GM19240 (cell line): ENCODE results near the gene PODXL2.
"Not testable (repeated sequence)": the region's sequence is repeated elsewhere in the genome, so short reads cannot be mapped to it uniquely, and the experiment has no call there.

Source experiments
- DNase-seq: peaks from one replicate; pipeline ENCODE4 v3.0.0; 2011; ENCODE audit warnings: low spot score; ENCODE audit not compliant: insufficient read length

PODXL2 gene

DNA sequence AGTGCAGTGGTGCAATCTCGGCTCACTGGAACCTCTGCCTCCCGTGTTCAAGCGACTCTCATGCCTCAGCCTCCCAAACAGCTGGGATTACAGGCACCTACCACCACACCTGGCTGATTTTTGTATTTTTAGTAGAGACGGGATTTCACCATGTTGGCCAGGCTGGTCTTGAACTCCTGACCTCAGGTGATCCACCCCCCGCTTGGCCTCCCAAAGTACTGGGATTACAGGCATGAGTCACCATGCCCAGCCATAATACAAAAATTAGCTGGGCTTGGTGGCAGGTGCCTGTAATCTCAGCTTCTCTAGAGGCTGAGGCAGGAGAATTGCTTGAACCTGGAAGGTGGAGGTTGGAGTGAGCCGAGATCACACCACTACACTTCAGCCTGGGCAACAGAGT lies 26.0 kb downstream of the PODXL2 start:
- DNase-seq, result not testable (repeated sequence)

DNA sequence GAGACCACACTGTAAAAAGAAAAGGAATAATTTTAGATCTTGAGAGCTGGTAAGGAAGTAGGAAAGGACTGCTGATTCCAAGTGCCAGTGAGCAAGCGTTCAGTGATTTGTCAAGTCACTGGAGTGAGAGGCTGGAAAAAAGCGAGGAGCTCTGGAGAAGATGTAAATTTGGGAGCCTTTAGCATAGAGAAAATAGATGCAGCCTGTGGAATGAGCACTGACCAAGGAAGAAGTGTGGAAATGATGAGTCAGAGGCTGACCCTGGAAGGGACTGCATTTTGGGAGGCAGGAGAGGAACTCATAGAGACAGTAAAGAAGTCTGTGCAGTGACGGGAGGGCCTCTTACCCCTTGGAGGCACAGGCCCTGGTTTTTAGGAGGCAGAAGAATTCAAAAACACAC lies 26.7 kb downstream of the PODXL2 start:
- DNase-seq, result no peak

DNA sequence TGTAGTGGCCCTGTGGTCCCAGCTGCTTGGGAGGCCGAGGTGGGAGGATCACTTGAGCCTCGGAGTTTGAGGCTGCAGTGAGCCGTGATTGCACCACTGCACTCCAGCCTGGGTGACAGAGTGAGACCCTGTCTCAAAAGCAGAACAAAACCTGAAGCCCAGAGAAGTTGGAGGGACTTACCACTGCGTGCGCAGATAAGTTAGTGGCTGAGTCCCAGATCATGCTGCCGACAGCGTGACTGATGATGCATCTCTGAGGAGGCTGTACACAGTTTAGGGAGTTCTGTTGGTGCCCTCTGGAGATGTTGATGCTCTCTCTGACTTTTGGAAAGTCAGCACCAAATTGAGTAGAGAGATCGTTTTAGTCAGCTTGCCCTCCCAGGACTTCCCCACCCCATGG lies 27.9 kb downstream of the PODXL2 start:
- DNase-seq, result no peak

DNA sequence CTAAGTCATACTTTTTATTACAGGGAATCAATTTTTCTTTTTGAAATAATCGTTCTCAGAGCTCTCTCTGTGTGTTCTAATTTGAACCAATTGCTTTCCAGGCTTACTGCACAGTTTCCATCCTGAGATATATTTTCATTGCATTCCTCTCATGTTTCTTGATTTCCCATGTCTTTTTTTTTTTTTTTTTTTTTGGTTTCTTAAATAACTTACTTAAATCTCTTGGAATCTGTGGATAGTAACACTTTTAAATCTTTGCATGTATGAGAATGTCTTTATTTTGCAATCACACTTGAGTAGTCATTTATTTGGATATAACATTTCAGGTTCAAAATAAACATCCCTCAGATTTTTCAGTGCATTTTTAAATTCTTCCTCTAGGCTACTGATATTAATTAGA lies 29.2 kb downstream of the PODXL2 start:
- DNase-seq, result no peak

DNA sequence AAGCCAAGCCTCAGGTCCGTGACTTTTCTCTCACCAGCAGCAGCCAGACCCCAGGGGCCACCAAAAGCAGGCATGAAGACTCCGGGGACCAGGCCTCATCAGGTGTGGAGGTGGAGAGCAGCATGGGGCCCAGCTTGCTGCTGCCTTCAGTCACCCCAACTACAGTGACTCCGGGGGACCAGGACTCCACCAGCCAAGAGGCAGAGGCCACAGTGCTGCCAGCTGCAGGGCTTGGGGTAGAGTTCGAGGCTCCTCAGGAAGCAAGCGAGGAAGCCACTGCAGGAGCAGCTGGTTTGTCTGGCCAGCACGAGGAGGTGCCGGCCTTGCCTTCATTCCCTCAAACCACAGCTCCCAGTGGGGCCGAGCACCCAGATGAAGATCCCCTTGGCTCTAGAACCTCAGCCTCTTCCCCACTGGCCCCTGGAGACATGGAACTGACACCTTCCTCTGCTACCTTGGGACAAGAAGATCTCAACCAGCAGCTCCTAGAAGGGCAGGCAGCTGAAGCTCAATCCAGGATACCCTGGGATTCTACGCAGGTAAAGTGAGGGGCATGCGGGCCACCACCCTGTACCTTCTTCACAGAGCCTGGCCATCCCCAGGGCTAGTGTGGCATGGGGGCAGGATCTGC lies 31.8 kb downstream of the PODXL2 start:
- no peak for DNase-seq

DNA sequence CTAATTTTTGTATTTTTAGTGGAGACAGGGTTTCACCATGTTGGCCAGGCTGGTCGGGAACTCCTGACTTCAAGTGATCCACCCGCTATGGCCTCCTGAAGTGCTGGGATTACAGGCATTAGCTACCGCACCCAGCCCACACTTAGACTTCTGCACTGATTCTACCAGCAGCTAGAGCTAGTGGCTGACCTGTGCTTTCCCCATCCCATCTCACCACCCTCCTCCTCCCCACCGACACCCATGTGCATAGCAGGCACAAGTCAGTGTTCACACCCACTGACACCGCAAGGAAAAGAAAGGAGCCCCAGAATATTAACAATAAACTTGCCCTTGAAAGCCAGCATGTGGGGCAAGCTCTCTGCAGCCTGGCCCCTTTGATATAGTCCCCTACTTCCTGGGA lies 32.6 kb downstream of the PODXL2 start:
- no peak for DNase-seq

DNA sequence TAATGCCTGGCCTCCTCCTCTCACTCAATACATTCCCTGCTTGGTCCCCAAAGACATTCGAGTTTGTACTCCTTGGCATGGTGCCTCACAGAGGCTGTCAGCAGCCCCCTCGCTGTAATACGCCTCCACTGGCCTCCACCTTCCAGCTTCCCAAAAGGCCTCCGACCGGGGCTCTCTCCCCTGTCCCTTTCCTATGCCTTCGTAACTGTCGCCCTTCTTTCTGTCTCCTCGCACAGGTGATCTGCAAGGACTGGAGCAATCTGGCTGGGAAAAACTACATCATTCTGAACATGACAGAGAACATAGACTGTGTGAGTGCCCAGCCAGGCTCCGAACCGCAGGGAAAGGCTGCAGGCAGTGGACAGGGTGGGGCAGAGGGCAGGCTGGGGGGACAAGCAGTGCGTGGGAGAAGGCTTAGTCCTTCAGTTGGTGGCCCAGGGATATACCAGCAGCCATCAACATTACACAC lies 33.0 kb downstream of the PODXL2 start:
- DNase-seq, result no peak

DNA sequence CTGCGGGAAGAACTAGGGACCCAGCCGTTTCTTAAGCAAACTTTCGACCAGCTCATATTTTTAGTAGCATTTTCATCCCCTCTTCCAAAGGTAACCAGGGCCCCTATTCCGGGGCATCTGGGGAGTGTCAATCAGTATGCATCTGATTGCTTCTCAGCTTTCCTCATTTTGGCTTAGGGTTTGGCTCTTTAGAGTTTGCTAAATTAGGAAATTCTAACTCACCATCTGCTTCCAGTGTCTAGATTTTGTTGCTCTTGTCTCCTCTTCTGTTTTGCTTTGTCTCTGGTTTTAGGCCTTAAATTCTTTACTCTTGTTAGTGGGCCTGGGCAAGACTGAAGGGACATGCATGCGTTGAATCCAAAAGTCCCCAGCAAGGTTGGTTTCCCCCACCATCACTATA lies 34.2 kb downstream of the PODXL2 start:
- DNase-seq, result no peak

DNA sequence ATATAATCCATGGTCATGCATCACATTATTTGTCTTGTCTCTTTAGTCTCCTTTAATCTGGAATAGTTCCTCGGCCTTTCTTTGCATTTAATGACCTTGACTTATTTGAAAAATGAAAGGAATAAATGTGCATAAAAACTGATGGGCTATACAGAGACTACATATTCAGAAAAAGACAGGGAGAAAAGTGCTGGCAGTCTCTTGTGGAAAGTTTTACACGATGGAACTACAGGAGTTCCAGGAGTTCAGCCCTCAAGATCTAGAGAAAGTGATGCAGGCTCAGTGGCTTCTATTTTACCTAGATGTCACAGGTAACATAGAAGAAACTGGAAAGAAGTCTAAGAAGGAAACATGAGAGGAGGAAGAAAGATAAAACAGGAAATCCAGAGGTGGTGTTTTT lies 36.2 kb downstream of the PODXL2 start:
- no peak for DNase-seq

DNA sequence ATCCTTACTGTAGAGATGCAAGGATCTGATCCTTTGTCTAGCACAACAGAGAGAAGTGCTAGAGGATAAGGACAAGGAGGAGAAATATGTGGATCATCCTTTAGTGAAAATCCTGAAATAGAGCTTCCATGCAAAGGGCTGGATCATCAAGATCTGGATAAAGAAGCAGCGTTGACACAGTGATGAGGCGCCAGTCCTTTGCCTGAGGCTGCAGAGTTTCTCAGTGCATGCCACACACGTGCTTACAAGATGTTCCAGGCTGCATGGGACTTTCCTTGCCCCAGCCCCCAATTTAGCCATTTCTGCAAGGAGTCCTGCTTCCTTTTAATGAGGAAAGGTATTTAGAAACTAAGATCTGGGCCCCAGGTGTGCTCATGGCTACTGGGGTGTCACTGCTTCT lies 36.6 kb downstream of the PODXL2 start:
- DNase-seq, result no peak

DNA sequence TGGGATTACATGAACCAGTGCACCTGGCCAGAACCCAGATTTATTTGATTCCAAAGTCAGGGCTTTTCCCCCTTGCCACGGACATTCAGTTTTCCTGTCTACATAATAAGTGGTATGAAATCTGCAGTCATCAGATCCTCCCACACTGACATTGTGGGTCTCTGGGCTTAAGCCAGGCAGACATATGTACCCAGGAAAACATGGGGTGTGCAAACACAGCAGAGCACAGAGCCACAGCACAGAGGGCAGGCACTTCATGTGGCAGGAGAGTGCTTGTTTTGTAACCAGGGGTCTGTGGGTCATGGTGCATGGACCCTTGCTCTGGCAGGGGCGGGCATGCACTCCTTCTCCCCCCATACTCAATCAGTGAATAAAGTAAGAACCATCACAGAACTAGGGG lies 37.7 kb downstream of the PODXL2 start:
- DNase-seq, result no peak

DNA sequence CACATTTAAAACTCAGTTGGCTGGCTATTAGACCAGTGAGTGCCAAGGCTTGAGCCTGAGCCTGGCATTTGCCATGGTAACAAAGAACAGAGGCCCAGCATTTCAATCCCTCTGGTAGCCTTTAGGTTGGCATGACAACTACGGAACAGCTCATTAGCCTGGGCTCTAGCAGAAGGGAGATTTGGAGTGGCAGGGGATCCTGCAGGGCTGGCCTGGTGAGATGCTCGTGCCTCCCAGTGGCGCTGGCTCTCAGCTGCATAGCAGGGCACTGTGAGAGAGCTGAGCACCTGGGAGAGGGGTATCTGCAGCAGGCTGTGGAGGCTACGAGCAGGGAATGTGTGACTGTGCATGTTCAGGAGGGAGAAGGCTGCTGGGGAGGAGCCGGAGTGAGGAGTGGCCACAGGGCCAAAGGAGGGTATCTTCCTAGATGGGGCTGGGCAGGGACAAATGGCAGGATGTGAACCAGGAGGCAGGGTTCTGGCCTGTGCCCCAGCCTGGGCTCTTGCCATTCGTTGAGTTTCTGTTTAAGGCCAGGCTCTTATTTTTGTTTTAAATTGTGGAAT lies 38.2 kb downstream of the PODXL2 start:
- DNase-seq, result no peak

DNA sequence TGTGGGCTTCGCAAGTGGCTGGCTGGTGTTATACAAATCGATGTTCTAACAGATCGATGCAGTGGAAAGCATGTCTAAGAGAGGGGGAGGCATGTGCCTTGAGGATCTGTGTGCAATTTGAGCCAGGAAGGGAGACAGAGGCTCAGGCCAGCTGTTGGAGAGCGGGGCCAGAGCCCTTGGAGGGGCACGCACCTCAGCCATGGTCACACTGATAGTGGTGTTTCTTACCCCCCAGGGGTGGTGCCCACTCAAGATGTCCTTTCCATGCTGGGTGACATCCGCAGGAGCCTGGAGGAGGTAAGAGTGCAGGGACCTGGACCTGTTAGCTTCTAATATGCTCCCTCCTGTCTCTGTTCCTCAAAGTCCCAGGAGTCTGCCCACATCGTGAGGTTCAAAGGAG lies 39.9 kb downstream of the PODXL2 start:
- DNase-seq, result no peak

DNA sequence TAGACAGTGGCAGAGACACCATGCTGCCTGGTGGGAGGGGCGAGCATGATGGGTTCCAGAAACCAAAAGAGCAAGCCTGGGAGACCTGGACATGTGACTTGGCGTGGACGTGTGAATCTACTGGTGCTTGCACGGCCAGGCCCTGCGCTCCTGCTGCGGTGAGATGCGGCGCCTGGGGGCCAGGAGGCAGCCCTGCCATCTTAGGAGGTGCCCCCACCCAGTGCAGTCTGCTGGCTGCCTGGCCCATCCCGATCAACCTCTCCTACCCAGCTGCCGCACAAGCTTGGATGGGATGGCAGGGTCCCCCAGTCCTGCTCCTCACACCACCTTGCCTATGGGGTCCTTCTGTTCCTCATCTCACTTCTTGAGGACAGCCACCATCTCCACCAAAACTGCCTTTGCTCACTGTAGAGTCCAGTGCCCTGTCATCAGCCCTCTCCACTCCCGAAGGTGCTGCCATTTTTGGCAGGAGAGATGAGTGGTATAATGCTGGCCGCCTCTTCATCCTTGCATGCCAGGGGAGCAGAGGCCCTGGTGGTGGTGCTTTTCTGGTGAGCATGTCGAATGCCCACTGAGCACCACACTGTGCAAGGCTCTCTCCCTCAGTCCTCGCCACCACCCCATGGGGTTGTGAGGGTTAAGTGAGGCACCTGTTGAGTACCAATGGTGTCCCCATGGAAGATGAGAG lies 40.7 kb downstream of the PODXL2 start:
- DNase-seq, result no peak

DNA sequence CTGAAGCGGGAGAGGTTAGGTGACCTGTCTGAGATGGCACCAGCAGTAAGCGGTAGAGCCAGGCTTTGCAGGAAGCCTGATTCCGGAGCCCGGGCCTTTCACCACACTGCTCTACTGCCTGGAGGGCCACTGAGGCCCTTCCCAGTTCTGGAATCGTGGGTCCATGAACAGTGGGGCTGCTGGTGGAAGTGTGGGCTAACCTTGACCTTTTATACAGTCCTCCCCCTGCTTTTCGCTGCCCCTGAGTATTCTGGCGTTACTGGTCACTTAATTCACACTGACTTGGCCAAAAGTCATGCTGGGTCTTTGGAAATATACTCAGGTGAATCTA lies 41.2 kb downstream of the PODXL2 start:
- DNase-seq, result no peak

DNA sequence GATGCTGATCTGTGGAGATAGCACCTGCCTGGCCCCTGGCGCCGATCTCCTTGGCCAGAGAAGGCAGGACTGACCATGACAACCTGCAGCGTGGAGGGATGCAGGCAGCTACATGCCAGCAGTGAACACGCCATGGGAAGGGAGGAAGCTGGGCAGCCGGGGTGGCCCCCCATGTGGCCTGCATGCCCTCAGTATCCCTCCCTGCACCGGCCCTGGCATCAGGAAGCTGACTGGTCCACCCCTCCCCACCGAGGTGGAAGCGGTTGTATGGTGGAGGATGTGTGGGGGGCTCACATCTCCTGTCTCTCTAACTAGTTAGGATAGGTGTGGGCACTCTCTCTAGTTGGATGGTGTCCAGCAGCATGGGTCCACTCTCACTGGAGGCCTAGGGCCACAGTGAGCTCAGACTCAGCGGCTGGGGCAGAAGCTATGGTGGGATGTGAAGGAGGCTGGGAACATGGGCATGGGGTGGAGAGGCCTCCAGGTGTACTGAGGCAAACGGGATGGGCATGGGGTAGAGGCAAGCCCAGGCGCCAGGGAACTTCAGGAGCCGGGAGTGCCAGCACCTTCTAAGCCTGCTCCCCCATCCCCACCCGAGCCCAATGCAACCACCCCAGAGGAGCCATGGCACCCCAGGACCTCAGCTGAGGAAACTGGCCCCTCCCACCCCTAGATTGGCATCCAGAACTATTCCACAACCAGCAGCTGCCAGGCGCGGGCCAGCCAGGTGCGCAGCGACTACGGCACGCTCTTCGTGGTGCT lies 42.0 kb downstream of the PODXL2 start:
- no peak for DNase-seq

DNA sequence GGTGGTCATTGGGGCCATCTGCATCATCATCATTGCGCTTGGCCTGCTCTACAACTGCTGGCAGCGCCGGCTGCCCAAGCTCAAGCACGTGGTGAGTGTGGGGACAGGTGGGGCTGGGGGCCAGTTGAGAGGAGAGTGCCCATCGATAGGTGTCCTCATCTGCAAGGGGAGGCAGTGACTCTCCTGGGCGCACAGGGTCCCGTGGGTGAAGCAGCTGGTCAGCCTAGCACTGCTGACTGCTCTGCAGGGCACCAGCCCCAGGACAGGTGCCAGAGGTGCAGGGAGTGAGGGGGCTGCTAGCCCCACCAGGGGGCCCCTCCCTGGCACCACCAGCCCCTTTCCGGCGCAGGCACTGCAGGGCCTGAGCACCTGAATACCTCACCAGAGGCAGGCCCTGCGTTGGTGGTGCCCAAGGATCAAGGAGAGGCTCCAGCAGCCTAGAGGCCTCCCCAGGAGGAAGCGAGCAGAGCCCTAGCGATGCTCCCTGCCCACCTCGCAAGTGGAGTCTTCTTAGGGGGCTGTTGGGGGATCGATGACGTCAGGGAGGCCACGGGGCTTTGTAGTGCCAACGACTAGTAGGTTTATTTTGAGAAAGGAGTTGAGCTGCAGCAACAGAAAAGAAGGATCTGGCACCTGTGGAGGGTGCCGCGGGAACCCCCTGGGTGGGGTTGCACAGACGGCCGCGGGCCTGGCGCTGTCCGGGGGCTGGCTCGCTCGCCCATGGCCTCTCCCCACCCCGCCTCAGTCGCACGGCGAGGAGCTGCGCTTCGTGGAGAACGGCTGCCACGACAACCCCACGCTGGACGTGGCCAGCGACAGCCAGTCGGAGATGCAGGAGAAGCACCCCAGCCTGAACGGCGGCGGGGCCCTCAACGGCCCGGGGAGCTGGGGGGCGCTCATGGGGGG lies 42.8 kb downstream of the PODXL2 start:
- no peak for DNase-seq

DNA sequence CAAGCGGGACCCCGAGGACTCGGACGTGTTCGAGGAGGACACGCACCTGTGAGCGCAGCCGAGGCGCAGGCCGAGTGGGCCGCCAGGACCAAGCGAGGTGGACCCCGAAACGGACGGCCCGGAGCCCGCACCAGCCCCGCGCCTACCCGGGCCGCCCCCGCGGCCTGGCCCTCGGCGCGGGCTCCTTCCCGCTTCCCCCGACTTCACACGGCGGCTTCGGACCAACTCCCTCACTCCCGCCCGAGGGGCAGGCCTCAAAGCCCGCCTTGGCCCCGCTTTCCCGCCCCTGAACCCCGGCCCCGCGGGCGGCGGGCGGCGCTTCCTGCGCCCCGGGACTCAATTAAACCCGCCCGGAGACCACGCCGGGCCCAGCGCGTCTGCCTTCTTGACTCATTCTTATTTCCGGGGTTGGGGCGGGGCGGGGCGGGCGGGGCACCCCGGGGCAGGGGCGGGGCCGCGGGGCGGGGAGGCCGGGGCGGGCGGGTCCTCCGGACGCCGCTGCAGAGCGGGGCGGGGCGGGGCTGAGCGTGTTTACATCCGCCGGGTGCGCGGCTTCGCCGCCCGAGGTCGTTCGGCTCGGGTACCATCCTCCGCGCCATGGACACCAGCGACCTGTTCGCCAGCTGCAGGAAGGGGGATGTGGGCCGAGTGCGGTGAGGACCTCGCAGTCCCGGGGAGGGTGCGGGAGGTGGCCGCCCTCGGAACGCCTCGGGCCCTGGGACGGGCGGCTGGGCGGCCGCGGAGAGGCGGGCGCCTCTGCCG lies 43.6 kb downstream of the PODXL2 start, which contains the start of gene ABTB1:
Gene ABTB1, plus strand, starts transcription at position 524 of the 762 bp plus-strand sequence. Its CDS starts 74 bp downstream, at position 598.
- DNase-seq, result peak; percentile 79

DNA sequence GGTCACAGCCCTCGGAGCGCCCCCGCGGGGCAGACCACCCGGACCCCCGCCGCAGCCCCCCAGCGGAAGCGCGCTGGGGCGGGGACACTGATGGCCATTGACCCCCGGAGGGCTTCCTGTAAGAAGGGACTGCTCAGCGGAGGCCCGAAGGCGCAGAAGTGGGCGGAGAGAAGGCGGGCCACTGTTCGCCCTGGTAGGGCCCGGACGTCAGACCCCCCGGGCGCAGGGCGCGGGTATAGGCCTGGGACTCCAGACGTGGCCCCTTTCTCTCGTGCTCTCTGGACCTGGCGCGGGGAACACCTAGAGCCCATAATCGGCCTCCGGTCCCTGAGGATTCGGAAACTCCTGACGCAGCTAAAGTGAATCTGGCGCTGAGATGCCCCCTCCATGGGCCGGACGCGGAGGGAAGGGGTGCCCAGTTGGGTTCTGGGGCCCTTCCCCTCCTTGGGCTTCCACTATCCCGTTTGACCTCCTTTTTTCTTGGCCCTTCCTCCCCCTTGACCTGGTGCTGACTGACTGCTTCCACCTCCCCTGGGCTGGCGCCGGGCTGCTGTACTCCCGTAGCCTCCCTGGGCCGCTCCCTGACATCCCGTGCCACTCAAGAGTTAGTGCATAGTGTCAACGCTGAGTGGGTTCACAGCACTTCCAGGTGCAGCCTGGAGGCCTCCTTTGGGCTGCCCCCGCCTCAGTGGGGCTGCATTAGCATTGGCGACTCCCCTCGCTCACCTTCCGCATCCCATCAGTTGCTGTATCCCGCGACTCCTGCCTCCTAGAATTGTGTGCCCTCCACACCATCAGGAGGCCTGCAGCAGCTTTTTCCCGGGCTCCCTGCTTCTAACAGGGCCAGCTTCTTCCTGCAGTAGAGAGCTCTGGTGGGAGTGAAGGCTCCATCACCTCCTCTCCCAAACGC lies 44.5 kb downstream of the PODXL2 start:
- no peak for DNase-seq
